ENCODE data around the gene RGPD8.

- TF ChIP-seq REST (IDR thresholded peaks at IDR 0.05; ENCODE audit: low read depth, low read length) (no peak), NFYB (IDR thresholded peaks at IDR 0.05; ENCODE audit: insufficient read depth, low read depth, low read length) (no peak), TCF3 (IDR thresholded peaks at IDR 0.05; ENCODE audit: borderline replicate concordance, insufficient read depth, low read depth, low read length) (no peak)
Measured at GRCh38 chr2:112481528-112482233, 48.2 kb upstream of the RGPD8 start, which contains the start of gene TTL.

Data from GM12878 (cell line).